Spleen (tissue), 11 donors: ENCODE results near the gene RANBP17. TPM values are rescaled to one million over a fixed set of nuclear protein-coding genes. Genes with fewer than 3 reads are reported as not detected.

Source experiments
- DNase-seq: peaks from one replicate; pipeline ENCODE4 v3.0.0-alpha.2; 2020
- H3K27ac ChIP-seq, 8 donors: fragments of 200-600 bp; sonication (generic) in 7 of 8; 1 replicate in 4 of 8; 2 replicates in 4 of 8; pipeline versions ENCODE4 v1.5.0 to v1.8.0; 2016 to 2021; ENCODE audit warnings: inconsistent platforms in 4 of 8, mild to moderate bottlenecking in 4 of 8, moderate library complexity in 1 of 8
- H3K27me3 ChIP-seq, 7 donors: fragments of 200-600 bp; sonication (generic) in 6 of 7; replicated peaks in 1 of 7; 1 replicate in 4 of 7; 2 replicates in 3 of 7; pipeline versions ENCODE4 v1.5.0 to v1.8.0; 2016 to 2021; ENCODE audit warnings: inconsistent platforms in 3 of 7, mild to moderate bottlenecking in 1 of 7
- H3K36me3 ChIP-seq, 6 donors: fragments of 200-600 bp; sonication (generic) in 5 of 6; 1 replicate in 4 of 6; 2 replicates in 2 of 6; pipeline versions ENCODE4 v1.5.0 to v1.8.0; 2016 to 2021; ENCODE audit warnings: inconsistent platforms in 2 of 6
- H3K4me1 ChIP-seq, 6 donors: fragments of 200-600 bp; sonication (generic) in 5 of 6; 1 replicate in 3 of 6; 2 replicates in 3 of 6; pipeline versions ENCODE4 v1.5.0 to v1.8.0; 2016 to 2021; ENCODE audit warnings: inconsistent platforms in 3 of 6
- H3K4me3 ChIP-seq, 8 donors: fragments of 200-600 bp; sonication (generic) in 7 of 8; 1 replicate in 4 of 8; 2 replicates in 4 of 8; pipeline versions ENCODE4 v1.5.0 to v1.8.0; 2016 to 2021; ENCODE audit warnings: inconsistent platforms in 4 of 8, mild to moderate bottlenecking in 4 of 8, moderate library complexity in 2 of 8
- H3K9me3 ChIP-seq, 8 donors: fragments of 200-600 bp; sonication (generic) in 7 of 8; 1 replicate in 4 of 8; 2 replicates in 4 of 8; pipeline versions ENCODE4 v1.5.0 to v1.8.0; 2016 to 2021; ENCODE audit warnings: inconsistent platforms in 4 of 8
- CTCF ChIP-seq, 11 experiments: fragments of 200-600 bp in 7 of 11; fragments of 450-650 bp in 4 of 11; sonication (generic) in 4 of 11; IDR thresholded peaks in 8 of 11; conservative IDR thresholded peaks in 3 of 11; 1 replicate in 7 of 11; 2 replicates in 4 of 11; pipeline versions ENCODE4 v1.4.0 to v1.8.0; 2016 to 2021; ENCODE audit warnings: antibody characterized with exemption in 11 of 11, inconsistent platforms in 4 of 11, mild to moderate bottlenecking in 1 of 11
- POLR2A ChIP-seq, 3 donors: fragments of 450-650 bp; IDR thresholded peaks; one replicate each; pipeline ENCODE4 v1.5.1; 2017; ENCODE audit warnings: antibody characterized with exemption in 3 of 3, mild to moderate bottlenecking in 1 of 3
- POLR2AphosphoS5 ChIP-seq, 3 donors: sonication (generic); formaldehyde crosslinking; IDR thresholded peaks; one replicate each; pipeline ENCODE4 v1.5.1; 2017; ENCODE audit warnings: antibody characterized with exemption in 3 of 3
- WGBS, 5 donors: extraction: QIAGEN DNeasy Blood & Tissue Kit in 3 of 5; methylation state at CpG; one replicate each; pipeline versions ENCODE4 v1.1.5 to v1.1.7; 2013 to 2018; 5-methylcytosine and 5-hydroxymethylcytosine counted together
- intact Hi-C: fragments of 100-400 bp; cut with DNase I; formaldehyde crosslinking; loops from one replicate; pipeline ENCODE4 v1.15.0; 2023; ENCODE audit warnings: low total_unique reads
- polyA plus RNA-seq, 3 donors: library from polyadenylated mRNA; stranded (reverse); fragments of 200-250 nt; gene quantifications; one replicate each; pipeline ENCODE4 v1.2.1, GENCODE V29; 2013
- total RNA-seq, 7 donors: library from RNA; depleted of rRNA in 3 of 7; stranded (reverse); fragments of >200 nt in 3 of 7; fragmentation: NEBNext Ultra II Directional in 4 of 7; extraction: Animal tissue kit (Norgen Biotek cat#: 25700) in 4 of 7; gene quantifications; one replicate each; pipeline versions ENCODE4 v1.1.0 to v1.2.1, GENCODE V29; 2016 to 2021
- donor health status: healthy with polysubstance abuse.
- donor health status: DM: no; HTN: no; CAD: no; lungs with moderate emphysema.
- donor health status: DM: no; HTN: no; CAD: no.
- donor health status: Bipolar disorder and iron deficiency.
- donor health status: healthy.
- donor health status: DM: no; HTN: no; CAD: no.
- donor health status: DM: yes; HTN: yes; CAD: no.

Gene RANBP17
- total and polyA plus RNA-seq, 10 donors, result 0.56 to 6.6 (median 3.4) TPM

GRCh38 chr5:171067540-171068130 lies 205.8 kb downstream of the RANBP17 start:
- no peaks in the 10 kb centered on the region for H3K27me3 ChIP-seq
- H3K27ac ChIP-seq, result no peak overlapping the region
- DNase-seq, result no peak
- peaks cover 4 to 66% (median 54%) of the 10 kb centered on the region in 8 donors for H3K9me3 ChIP-seq
- no peak for TF ChIP-seq POLR2A (IDR thresholded peaks at IDR 0.05)
- no peak for TF ChIP-seq POLR2AphosphoS5 (IDR thresholded peaks at IDR 0.05)
- no peak for TF ChIP-seq CTCF (IDR thresholded peaks at IDR 0.05 in 8 of 11, conservative IDR thresholded peaks at IDR 0.05 in 3 of 11)
- intact Hi-C loops, result no loop called here
- 77 to 90% (median 85%) methylated on average over 2 of the region's 2 CpGs for WGBS, 5 donors
- no peaks in the 10 kb centered on the region for H3K36me3 ChIP-seq
- H3K4me1 ChIP-seq, result no peaks in the 10 kb centered on the region
- no peak overlapping the region for H3K4me3 ChIP-seq

- 72 to 88% (median 82%) methylated on average over 5 of the region's 5 CpGs for WGBS, 5 donors
- intact Hi-C loops, result no loop called here
- H3K27me3 ChIP-seq, result no peaks in the 10 kb centered on the region
- H3K27ac ChIP-seq, result no peak overlapping the region
- no peak for DNase-seq
- H3K9me3 ChIP-seq, result peaks cover 0 to 15% (median 8%) of the 10 kb centered on the region in 8 donors
- no peak overlapping the region for H3K4me3 ChIP-seq
- H3K4me1 ChIP-seq, result no peaks in the 10 kb centered on the region
- no peaks in the 10 kb centered on the region for H3K36me3 ChIP-seq
- TF ChIP-seq CTCF (IDR thresholded peaks at IDR 0.05 in 8 of 11, conservative IDR thresholded peaks at IDR 0.05 in 3 of 11) (no peak), POLR2AphosphoS5 (IDR thresholded peaks at IDR 0.05) (no peak)
Measured at GRCh38 chr5:171074747-171075146, 212.9 kb downstream of the RANBP17 start.

- intact Hi-C loops, result no loop called here
- H3K4me3 ChIP-seq, result no peak overlapping the region
- no peak overlapping the region for H3K27ac ChIP-seq
- DNase-seq, result no peak
- H3K27me3 ChIP-seq, result no peaks in the 10 kb centered on the region
- no peak for TF ChIP-seq CTCF (IDR thresholded peaks at IDR 0.05 in 8 of 11, conservative IDR thresholded peaks at IDR 0.05 in 3 of 11)
- TF ChIP-seq POLR2AphosphoS5 (IDR thresholded peaks at IDR 0.05), result no peak
- no peak for TF ChIP-seq POLR2A (IDR thresholded peaks at IDR 0.05)
- 61 to 74% (median 69%) methylated on average over 7 of the region's 7 CpGs for WGBS, 5 donors
- peaks cover 0 to 15% (median 8%) of the 10 kb centered on the region in 8 donors for H3K9me3 ChIP-seq
- no peaks in the 10 kb centered on the region for H3K4me1 ChIP-seq
- H3K36me3 ChIP-seq, result no peaks in the 10 kb centered on the region
Measured at GRCh38 chr5:171080186-171080938, 218.5 kb downstream of the RANBP17 start.

- WGBS, 5 donors, result 60 to 77% (median 74%) methylated on average over 1 of the region's 1 CpG
- H3K36me3 ChIP-seq, result no peaks in the 10 kb centered on the region
- no peak overlapping the region for H3K4me3 ChIP-seq
- no peak overlapping the region for H3K27ac ChIP-seq
- H3K27me3 ChIP-seq, result no peaks in the 10 kb centered on the region
- no peaks in the 10 kb centered on the region for H3K4me1 ChIP-seq
- intact Hi-C loops, result no loop called here
- no peak for DNase-seq
- peaks cover 0 to 15% (median 8%) of the 10 kb centered on the region in 8 donors for H3K9me3 ChIP-seq
- TF ChIP-seq POLR2AphosphoS5 (IDR thresholded peaks at IDR 0.05) (no peak), CTCF (IDR thresholded peaks at IDR 0.05 in 8 of 11, conservative IDR thresholded peaks at IDR 0.05 in 3 of 11) (no peak), POLR2A (IDR thresholded peaks at IDR 0.05) (no peak)
Measured at GRCh38 chr5:171081319-171081718, 219.5 kb downstream of the RANBP17 start.
